GM18519 (cell line): ENCODE data around the gene IL17D.
"Not testable (repeated sequence)": the region's sequence is repeated elsewhere in the genome, so short reads cannot be mapped to it uniquely, and the experiment has no call there.

Experiments
- ATAC-seq: cut with Tn5 transposase; IDR thresholded peaks from one replicate; pipeline ENCODE4 v1.9.1; 2021; ENCODE audit warnings: mild to moderate bottlenecking, moderate library complexity; ENCODE audit not compliant: unreplicated experiment, low FRiP score

The IL17D gene

DNA sequence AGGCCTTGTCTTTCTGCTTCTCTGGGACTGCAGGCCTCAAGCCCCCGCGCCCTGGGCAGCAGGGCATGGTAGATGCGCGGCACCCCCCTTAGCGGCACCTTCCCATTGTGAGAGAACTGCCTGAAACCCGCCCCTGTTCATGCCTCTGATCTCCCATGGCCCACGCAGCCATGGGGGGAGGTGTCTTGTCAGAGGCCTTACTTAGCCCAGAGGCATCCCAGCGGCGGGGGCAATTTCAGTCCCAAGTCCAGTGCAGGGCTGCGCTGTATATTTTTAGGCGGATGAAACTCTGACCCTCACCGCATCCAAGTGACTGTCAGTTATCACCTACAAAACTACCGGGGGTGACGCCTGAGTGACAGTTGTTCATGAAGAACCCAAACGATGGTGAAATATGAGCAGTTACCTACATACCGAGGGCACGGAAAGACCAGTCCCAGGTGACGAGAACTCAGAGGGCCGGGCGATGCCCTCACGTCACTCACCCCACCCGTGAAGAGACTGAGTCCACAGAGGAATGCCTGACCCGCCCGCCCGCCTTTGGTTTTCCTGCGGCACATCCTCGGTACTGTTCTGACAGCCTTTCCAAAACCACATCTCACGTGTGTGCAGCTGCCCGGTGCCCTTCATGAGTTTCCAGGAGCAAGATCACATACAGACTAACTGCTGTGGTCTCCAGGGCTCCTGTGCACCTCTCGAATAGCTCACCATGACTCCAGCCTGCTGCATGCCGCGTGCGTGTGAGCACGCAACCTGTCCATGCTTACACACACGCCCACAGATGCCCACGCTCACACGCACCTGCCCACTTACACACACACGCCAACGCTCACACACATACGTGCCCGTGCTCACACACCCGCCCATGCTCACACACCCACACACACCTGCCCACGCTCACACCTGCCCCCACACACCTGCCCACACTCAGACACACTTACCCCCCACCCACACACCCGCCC, 14.4 kb downstream of the IL17D start:
- no peak for ATAC-seq

DNA sequence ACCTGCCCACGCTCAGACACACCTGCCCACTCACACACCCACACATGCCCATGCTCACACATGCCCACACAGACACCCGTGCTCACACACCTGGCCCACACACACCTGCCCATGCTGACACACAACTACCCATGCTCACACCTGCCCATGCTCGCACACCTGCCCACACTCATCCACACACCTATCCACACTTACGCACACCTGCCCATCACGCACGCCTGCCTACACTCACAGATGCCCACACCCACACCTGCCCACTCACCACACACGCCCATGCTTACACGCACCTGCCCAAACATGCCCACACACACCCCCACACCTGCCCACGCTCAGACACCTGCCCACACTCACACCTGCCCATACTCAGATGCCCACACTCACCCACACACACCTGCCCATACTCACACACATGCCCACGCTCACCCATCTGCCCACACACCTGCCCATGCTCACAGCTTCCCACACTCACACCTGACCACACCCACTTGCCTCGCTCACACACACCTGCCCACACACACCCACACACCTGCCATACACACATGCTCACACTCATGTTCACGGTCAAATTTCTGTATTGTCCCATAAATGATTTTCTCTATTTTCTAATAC, 15.6 kb downstream of the IL17D start:
- no peak for ATAC-seq

DNA sequence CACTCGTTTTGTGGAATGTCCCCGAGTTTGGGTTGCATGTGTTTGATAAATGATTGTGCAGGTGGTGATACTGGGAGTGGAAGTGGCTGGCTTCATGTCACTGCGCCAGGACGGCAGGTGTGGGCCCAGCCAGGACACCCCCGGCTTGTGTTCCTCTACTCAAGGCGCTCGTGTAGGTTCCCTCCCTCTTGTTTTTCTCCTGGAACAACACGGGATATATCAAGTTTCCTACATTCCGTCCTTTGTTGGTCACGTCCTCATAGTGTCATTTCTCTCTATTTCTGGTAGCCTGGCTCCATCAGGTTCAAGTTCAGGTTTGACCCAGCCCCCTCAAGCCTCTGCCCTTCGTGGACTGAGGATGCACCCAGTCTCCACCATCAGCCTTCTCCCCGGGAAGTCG, 16.3 kb downstream of the IL17D start:
- ATAC-seq: no peak

DNA sequence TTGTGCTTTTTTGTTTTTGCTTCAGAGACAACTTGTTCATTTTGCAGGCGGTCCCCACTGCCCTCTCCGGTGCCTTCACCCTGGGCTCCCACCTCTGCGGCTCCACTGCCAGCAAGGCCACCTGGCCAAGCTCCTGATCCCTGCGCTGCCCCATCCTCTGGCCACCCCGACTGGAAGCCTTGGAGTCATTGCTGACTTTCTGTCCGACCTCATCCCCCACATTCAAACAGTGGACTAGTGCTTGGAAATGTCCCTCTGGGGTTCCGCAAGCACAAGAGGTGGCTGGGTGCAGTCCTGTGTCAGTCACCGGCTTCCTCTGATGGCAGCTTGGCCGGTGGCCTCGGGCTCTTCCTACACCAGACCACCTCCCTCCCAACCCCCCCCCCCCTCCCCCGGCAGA, 17.0 kb downstream of the IL17D start:
- no peak for ATAC-seq

DNA sequence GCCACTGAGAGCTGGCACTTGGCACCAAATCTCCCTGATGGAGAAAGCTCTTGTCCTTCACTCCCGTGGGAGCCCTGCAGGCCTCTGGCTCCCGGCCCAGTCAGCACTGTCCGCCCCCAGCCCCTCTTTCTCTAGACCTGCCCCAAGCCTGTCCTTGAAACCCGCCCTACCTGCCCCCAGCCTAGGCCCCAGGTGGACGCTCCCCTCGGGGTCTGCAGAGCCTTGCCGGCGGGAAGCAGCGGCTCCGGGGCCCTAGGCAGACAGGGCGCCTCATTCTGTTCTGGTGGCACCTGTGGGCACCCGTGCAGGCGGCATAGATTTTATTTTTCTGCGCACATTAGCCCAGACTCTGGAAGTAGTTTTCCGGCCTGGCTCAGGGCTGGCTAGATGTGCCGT, 17.6 kb downstream of the IL17D start:
- no peak for ATAC-seq

DNA sequence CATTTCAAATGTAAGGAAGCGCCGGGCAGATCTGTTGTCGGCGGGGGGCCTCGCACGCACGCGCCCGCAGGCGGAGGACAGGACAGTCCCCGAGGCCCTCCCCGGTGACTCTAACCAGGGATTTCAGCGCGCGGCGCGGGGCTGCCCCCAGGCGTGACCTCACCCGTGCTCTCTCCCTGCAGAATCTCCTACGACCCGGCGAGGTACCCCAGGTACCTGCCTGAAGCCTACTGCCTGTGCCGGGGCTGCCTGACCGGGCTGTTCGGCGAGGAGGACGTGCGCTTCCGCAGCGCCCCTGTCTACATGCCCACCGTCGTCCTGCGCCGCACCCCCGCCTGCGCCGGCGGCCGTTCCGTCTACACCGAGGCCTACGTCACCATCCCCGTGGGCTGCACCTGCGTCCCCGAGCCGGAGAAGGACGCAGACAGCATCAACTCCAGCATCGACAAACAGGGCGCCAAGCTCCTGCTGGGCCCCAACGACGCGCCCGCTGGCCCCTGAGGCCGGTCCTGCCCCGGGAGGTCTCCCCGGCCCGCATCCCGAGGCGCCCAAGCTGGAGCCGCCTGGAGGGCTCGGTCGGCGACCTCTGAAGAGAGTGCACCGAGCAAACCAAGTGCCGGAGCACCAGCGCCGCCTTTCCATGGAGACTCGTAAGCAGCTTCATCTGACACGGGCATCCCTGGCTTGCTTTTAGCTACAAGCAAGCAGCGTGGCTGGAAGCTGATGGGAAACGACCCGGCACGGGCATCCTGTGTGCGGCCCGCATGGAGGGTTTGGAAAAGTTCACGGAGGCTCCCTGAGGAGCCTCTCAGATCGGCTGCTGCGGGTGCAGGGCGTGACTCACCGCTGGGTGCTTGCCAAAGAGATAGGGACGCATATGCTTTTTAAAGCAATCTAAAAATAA, 18.2 kb downstream of the IL17D start:
- ATAC-seq: no peak

DNA sequence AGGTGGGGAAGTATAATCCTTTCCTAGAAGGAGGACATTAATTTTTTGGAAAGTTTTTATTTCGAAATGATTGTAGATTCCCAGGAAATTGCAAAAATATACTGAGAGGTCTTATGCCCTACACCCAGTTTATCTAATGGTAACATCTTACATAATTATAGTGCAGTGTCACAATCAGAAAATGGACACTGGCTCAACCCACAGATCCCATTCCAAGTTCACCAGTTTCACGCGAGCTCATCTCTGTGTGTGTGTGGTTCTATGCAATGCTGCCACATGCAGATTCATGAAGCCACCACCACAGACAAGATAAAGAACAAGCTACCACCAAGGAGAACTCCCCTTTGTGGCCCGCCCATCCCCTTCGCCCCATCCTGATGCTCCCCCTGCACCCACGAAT, 24.4 kb downstream of the IL17D start:
- no peak for ATAC-seq

DNA sequence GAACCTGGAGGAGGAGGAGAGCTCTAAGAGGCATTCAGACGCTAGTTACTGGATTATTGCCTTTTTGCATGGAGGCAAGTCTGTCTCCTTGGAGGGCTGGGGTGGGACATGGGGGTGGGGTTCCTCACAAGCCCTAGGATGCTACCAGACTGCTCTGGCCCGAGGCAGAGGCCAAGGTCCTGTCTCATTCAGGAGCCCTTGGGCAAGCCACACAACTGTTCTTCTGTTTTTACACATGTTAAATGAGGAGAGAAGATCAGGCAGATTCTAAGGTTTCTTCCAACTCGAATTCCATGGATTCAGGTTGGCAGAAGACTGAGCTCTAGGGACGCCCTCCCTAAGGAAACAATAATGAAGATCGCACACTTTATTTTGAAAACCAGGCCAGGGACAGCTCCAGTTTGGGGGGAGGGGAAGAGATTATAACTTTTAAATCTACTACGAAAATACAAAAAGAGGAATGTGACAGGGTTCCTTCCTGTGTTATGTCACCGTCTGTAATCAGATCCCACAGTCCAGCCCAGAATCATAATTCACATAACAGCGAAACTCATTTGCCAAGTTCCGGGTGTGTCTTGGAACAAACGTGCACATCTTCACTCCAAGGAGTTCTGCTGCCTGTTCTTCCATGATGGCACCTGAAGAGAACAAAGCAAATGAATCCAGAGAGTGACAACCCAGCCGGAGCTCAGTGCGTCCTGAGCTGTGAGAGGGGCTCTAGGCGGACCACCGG, 25.2 kb downstream of the IL17D start:
- ATAC-seq: no peak

DNA sequence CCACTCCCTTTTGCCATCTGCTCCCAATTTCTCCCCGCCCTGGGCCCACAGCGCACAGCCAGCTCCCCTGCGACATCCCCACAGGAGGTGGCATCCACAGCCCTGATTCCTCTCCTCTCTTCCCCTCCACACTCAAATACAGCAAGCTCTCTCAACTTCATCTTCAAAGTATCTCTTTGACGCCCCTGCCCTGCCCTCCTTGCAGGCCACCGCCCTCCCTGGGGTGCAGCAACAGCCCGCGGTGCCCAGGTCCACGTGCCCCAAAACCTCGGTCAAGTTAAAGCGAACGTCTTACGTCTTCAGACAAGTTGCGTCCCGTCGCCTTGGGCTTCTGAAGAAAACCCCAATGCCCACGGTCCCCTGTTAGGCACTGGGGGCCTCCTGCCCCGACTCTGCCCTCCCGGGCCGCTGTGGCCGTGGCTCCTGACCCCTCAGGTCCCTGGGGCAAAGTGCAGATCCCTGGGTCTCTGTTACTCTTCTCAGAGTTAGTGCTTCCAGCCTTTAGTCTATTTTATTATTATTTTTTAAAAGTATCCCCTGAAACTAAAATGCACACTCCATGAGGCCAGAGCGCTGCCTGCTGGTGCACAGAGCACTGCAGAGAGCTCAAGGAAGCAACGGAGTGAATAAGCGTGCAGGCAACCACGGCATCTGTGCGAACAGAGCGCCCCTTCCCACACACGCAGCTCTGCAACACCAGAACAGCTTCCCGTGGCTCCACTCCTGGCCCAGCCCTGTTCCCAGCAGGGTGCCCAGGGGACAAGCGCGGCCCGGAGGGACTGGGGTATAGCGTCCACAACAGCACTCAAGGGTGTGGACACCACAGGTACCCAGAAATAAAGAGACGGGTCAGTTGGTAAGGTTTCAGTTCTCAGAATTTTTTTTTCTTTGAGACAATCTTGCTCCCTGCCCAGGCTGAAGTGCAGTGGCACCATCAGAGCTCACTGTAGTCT, 26.4 kb downstream of the IL17D start:
- ATAC-seq: no peak

DNA sequence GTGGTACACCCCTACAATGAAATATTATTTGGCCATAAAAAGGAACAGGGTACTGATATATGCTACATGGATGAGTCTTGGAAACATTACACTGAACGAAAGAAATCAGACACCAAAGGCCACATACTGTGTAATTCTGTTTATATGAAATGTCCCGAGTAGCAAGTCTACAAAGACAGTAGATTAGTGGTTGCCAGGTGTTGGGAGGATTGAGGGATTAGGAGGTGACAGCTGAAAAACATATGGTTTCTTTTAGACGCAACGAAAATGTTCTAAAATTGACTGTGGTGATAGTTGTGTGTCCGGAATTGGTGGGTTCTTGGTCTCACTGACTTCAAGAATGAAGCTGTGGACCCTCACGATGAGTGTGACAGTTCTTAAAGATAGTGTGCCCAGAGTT, 35.1 kb downstream of the IL17D start:
- ATAC-seq: no peak

DNA sequence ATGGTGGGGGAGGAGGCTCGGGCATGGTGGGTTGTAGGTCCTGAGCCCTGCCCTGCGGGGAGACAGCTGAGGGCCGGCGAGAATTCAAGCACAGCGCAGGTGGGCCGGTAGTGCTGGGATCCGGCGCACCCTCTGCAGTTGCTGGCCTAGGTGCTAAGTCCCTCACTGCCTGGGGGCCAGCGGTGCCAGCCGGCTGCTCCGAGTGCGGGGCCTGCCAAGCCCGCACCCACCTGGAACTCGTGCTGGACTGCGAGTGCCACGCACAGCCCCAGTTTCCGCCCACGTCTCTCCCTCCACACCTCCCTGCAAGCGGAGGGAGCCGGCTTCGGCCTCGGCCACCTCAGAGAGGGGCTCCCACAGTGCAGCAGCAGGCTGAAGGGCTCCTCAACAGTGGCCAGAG, 36.5 kb downstream of the IL17D start:
- no peak for ATAC-seq

DNA sequence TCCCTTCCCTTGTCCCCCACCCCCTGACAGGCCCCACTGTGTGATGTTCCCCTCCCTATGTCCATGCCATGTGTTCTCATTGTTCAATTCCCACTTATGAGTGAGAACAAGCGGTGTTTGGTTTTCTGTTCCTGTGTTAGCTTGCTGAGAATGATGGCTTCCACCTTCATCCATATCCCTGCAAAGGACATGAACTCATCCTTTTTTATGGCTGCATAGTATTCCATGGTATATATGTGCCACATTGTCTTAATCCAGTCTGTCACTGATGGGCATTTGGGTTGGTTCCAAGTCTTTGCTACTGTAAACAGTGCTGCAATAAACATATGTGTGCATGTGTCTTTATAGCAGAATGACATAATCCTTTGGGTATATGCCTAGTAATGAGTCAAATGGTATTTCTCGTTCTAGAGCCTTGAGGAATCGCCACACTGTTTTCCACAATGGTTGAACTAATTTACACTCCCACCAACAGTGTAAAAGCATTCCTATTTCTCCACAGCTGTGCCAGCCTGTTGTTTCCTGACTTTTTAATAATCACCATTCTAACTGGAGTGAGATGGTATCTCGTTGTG, 40.4 kb downstream of the IL17D start:
- ATAC-seq: not testable (repeated sequence)

DNA sequence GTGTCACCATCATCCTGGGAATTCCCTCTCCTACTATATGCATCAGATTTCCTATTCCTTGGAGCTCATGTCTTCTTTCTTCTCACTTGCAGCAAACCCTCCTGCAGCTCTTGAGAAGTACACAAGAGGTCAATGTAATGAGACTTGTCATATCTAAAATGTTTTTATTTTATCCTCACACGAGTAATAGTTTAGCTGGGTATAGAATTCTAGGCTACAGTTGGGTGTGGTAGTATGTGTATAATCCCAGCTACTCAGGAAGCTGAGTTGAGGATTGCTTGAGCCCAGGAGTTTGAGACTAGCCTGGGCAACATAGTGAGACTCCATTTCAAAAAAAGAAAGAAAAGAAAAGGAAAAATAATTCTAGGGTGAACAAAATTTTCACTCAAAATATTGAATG, 45.9 kb downstream of the IL17D start:
- ATAC-seq: no peak

DNA sequence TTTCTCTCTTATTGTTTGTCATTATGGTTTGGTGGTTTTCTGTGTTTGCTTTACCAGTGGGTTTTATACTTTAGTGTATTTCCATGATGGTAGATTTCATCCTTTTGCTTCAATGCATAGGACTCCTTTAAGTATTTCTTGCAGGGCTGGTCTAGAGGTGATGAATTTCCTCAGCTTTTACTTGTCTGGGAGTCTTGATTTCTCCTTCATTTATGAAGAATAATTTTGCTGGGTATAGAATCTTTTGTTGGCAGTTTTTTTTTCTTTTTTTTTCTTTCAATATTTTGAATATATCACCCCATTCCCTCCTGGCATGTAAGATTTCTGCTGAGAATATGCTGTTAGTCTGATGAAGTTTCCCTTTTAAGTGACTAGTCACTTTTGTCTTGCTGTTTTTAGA, 50.5 kb downstream of the IL17D start:
- ATAC-seq: no peak

DNA sequence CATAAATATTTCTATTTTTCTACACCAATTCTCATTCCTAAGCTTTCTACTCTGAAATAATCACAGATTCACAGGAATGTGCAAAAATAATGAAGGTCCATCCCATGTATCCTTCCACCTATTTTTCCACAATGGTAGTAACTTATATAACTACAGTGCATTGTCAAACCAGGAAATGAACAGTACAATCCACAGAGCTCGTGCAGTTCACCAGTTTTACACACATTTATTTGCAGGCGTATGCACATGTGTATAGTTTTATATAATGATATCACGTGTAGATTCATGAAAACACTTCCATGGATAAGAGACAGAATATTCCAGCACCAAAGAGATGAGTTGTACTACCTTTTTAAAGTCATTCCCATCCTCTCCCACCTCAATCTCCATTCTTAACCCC, 57.4 kb downstream of the IL17D start:
- ATAC-seq: no peak

DNA sequence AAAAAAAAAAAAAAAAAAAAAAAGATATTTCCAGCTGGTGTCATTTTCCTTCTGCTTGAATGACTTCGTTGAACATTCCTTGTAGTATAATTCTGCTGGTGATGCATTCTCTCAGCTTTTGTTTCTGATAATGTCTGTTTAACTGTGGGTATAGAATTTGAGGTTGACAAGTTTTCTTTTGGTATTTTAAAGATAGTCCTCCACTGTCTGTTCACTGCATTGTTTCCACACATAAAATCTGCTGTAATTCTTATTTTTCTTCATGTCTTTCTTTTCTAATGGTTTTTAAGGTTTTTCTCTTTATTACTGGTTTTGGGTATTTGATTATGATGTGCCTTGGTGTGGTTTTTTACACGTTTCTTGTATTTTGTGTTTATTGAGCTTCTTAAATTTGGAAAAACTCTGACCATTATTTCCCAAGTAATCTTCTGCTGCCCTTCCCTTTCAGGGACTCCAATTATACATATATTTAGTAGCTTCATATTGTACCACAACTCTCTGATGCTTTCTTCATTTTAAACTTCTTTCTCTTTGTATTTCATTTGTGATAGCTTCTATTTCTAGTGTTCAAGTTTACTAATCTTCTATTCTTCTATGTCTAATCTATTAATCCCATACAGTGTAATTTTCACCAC, 63.9 kb downstream of the IL17D start:
- no peak for ATAC-seq

DNA sequence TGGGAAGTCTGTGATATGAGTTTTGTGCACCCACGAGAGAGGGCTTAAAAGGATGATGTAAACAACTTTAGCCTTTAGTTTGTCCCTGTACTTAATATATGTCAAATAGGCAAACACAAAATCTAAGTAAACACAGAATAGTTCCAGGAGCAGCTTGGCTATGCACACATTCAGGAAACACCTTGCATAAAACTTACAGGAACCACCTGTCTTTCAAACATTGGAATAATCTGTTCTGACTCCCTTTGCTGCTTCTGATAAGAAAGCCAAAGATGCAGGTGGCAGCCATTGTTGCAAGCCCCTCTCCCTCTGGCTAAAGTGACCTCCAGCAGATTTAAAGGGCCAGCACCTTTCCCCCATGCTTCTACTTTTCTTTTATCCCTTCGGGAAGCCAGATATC, 65.6 kb downstream of the IL17D start:
- ATAC-seq: no peak

DNA sequence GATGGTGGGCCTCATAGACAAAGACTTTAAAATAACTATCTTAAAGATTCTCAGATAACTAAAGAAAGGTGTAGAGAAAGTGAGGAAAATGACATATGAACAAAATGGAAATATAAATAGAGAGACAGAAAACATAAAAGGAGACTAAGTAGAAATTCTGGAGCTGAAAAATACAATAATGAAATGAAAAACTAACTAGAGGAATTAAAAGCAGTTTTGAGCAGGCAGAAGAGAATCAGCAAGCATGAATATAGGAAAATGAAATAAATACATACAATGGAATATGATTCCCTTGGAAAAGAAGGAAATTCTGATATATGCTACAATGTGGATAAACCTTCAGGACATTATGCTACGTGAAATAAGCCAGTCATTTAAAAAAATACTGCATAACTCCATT, 66.3 kb downstream of the IL17D start:
- no peak for ATAC-seq
